ENCODE measurements around the gene PTGER4.

DNA sequence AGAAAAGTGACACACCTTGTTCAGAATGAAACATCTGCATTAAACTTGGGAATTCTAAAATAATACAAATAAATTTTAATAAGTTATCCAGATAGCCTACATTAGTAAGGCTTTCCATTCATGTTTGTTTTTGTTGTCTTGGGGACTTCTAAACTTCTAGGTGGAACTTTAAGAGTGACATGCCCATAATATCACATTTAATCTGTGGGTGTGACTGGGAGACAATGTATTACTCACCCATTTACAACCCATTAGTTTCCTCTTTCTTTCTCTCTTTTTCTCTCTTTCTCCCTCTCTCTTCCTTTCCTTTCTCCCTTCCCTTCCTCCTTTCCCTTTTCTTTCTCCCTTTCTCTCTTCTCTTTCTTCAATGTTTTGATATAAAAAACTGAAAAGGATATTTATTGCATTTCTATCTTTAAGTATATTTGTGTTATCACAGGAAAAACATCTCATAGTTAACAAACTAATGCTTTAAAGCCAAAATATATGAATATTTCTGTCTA, 12.5 kb upstream of the PTGER4 start:
- TF ChIP-seq POLR2A (IDR thresholded peaks at IDR 0.05; ENCODE audit: low read depth, low read length) (no peak), POLR2AphosphoS5 (IDR thresholded peaks at IDR 0.05; ENCODE audit: low read depth, low read length) (no peak)

Data from GM12892 (cell line).